Lung (tissue), 12 donors: ENCODE data around the gene MRPL42. TPM values are rescaled to one million over a fixed set of nuclear protein-coding genes. Genes with fewer than 3 reads are reported as not detected.

Experiments used
- ATAC-seq: fragments of 200-7000 bp; cut with Tn5 transposase; one replicate; pipeline ENCODE4 v1.9.1; 2020; ENCODE audit warnings: moderate number of reproducible peaks; ENCODE audit not compliant: insufficient read depth, low FRiP score
- DNase-seq, 3 donors: peaks; one replicate each; pipeline ENCODE4 v3.0.0-alpha.2; 2013 to 2017
- H3K27ac ChIP-seq, 2 donors: one replicate each; pipeline ENCODE4 v1.5.1; 2013; ENCODE audit warnings: mild to moderate bottlenecking in 2 of 2, moderate library complexity in 2 of 2, control low read depth in 1 of 2, inconsistent platforms in 1 of 2, low read depth in 1 of 2, low read length in 1 of 2
- H3K27me3 ChIP-seq, 3 donors: one replicate each; pipeline ENCODE4 v1.5.1; 2013; ENCODE audit warnings: low read length in 2 of 3; ENCODE audit not compliant: control insufficient read depth in 3 of 3, insufficient read depth in 3 of 3
- H3K36me3 ChIP-seq, 4 donors: one replicate each; pipeline ENCODE4 v1.5.1; 2013; ENCODE audit warnings: low read length in 4 of 4, mild to moderate bottlenecking in 1 of 4, moderate library complexity in 1 of 4; ENCODE audit not compliant: control insufficient read depth in 4 of 4, insufficient read depth in 4 of 4
- H3K4me1 ChIP-seq, 5 donors: one replicate each; pipeline ENCODE4 v1.5.1; 2013; ENCODE audit warnings: low read length in 5 of 5, mild to moderate bottlenecking in 2 of 5, moderate library complexity in 1 of 5; ENCODE audit not compliant: control insufficient read depth in 5 of 5, insufficient read depth in 5 of 5
- H3K4me3 ChIP-seq: one replicate; pipeline ENCODE4 v1.5.1; 2013; ENCODE audit warnings: mild to moderate bottlenecking, control low read depth, moderate library complexity
- H3K9ac ChIP-seq, 2 donors: one replicate each; pipeline ENCODE4 v1.5.1; 2013; ENCODE audit warnings: low read length in 2 of 2, control low read depth in 1 of 2; ENCODE audit not compliant: insufficient read depth in 1 of 2
- H3K9me3 ChIP-seq, 4 donors: one replicate each; pipeline ENCODE4 v1.5.1; 2013; ENCODE audit warnings: low read length in 3 of 4, mild to moderate bottlenecking in 1 of 4, moderate library complexity in 1 of 4; ENCODE audit not compliant: control insufficient read depth in 4 of 4, insufficient read depth in 3 of 4
- CTCF ChIP-seq: IDR thresholded peaks from 2 replicates; pipeline ENCODE4 v1.5.1; 2012; ENCODE audit warnings: mild to moderate bottlenecking; ENCODE audit errors: control extremely low read depth, extremely low read depth
- WGBS, 2 donors: extraction: QIAGEN DNeasy Blood & Tissue Kit; methylation state at CpG; one replicate each; pipeline ENCODE4 v1.1.7; 2013; 5-methylcytosine and 5-hydroxymethylcytosine counted together
- polyA plus RNA-seq, 2 donors: library from polyadenylated mRNA; stranded (reverse); fragments of 200-250 nt; gene quantifications; one replicate each; pipeline ENCODE4 v1.2.1, GENCODE V29; 2013
- total RNA-seq, 2 donors: library from RNA; depleted of rRNA in 1 of 2; stranded (reverse); fragments of >200 nt in 1 of 2; gene quantifications; one replicate each; pipeline ENCODE4 v1.2.1, GENCODE V29; 2014 to 2021
- donor health status: control.
- donor health status: control.
- donor health status: Bipolar disorder and iron deficiency.
- donor health status: healthy.
- donor health status: DM: yes; HTN: yes; CAD: no.

Gene MRPL42
- total and polyA plus RNA-seq, 4 donors = 27.5 to 65.7 (median 43.6) TPM

- no peaks in the 10 kb centered on the region for H3K27me3 ChIP-seq
- ATAC-seq (no peak), DNase-seq (no peak)
- no peaks in the 10 kb centered on the region for H3K9me3 ChIP-seq
- TF ChIP-seq CTCF = no peak
- H3K36me3 ChIP-seq = peaks cover 0 to 2% (median 0%) of the 10 kb centered on the region in 4 donors
- no peak overlapping the region for H3K9ac ChIP-seq
- no peak overlapping the region for H3K4me3 ChIP-seq
- no peak overlapping the region for H3K27ac ChIP-seq
- 95 to 98% methylated on average over 5 of the region's 5 CpGs for WGBS, 2 donors
- H3K4me1 ChIP-seq = peaks cover 0 to 5% (median 2%) of the 10 kb centered on the region in 5 donors
Measured at GRCh38 chr12:93537769-93538168, 70.5 kb downstream of the MRPL42 start.

GRCh38 chr12:93539821-93540220 is 72.5 kb downstream of the MRPL42 start:
- H3K9me3 ChIP-seq = no peaks in the 10 kb centered on the region
- H3K27ac ChIP-seq = no peak overlapping the region
- peaks cover 0 to 5% (median 2%) of the 10 kb centered on the region in 5 donors for H3K4me1 ChIP-seq
- 96 to 97% methylated on average over 4 of the region's 4 CpGs for WGBS, 2 donors
- DNase-seq = no peak
- no peak overlapping the region for H3K9ac ChIP-seq
- TF ChIP-seq CTCF = no peak
- no peak for ATAC-seq
- H3K36me3 ChIP-seq = peaks cover 0 to 5% (median 0%) of the 10 kb centered on the region in 4 donors
- no peaks in the 10 kb centered on the region for H3K27me3 ChIP-seq
- H3K4me3 ChIP-seq = no peak overlapping the region

- no peak for TF ChIP-seq CTCF
- Histone ChIP-seq H3K36me3 (peaks cover 0 to 9% (median 0%) of the 10 kb centered on the region in 4 donors), H3K9me3 (no peaks in the 10 kb centered on the region), H3K27ac (peak overlapping the region in 1 of 2 donors; percentile 3), H3K4me1 (peaks cover 0 to 5% (median 2%) of the 10 kb centered on the region in 5 donors), H3K27me3 (no peaks in the 10 kb centered on the region), H3K4me3 (no peak overlapping the region), H3K9ac (no peak overlapping the region)
- DNase-seq (no peak), ATAC-seq (no peak)
- 51 to 52% methylated on average over 1 of the region's 1 CpG for WGBS, 2 donors
Measured at GRCh38 chr12:93540466-93540865, 73.2 kb downstream of the MRPL42 start.

GRCh38 chr12:93541578-93542225 is 74.4 kb downstream of the MRPL42 start:
- Histone ChIP-seq H3K4me3 (no peak overlapping the region), H3K27me3 (no peaks in the 10 kb centered on the region), H3K36me3 (peaks cover 0 to 9% (median 0%) of the 10 kb centered on the region in 4 donors), H3K4me1 (peaks cover 0 to 5% (median 2%) of the 10 kb centered on the region in 5 donors), H3K27ac (no peak overlapping the region), H3K9me3 (no peaks in the 10 kb centered on the region), H3K9ac (no peak overlapping the region)
- ATAC-seq = no peak
- peak; percentile 29 to 57 (median 36) for DNase-seq
- TF ChIP-seq CTCF = no peak
- WGBS, 2 donors = 16 to 26% methylated on average over 4 of the region's 4 CpGs
